RWPE2 (cell line): Measurements from ENCODE around the gene SLMAP.
"Not testable (repeated sequence)": the region's sequence is repeated elsewhere in the genome, so short reads cannot be mapped to it uniquely, and the experiment has no call there.

Experiments used
- ATAC-seq: fragments of 200-7000 bp; cut with Tn5 transposase; 3 replicates; pipeline ENCODE4 v1.9.1; 2021; ENCODE audit warnings: low read depth
- DNase-seq: peaks from one replicate; pipeline ENCODE4 v3.0.0-alpha.2; 2020; ENCODE audit warnings: low spot score
- H3K27ac ChIP-seq: fragments of 450-650 bp; 2 replicates; pipeline ENCODE4 v1.5.1; 2017; ENCODE audit warnings: mild to moderate bottlenecking; ENCODE audit not compliant: poor library complexity, severe bottlenecking
- H3K27me3 ChIP-seq: fragments of 250-450 bp; sonication (Bioruptor Pico); 2 replicates; pipeline ENCODE4 v1.5.1; 2021; ENCODE audit warnings: mild to moderate bottlenecking, moderate library complexity; ENCODE audit not compliant: insufficient read depth, poor library complexity, severe bottlenecking
- H3K36me3 ChIP-seq: fragments of 250-450 bp; sonication (Bioruptor Pico); 2 replicates; pipeline ENCODE4 v1.5.1; 2020; ENCODE audit warnings: low read depth, mild to moderate bottlenecking, moderate library complexity
- H3K4me1 ChIP-seq: fragments of 250-450 bp; sonication (Bioruptor Pico); 2 replicates; pipeline ENCODE4 v1.5.1; 2021; ENCODE audit warnings: mild to moderate bottlenecking, moderate library complexity; ENCODE audit not compliant: insufficient read depth, poor library complexity, severe bottlenecking
- H3K4me3 ChIP-seq: fragments of 250-450 bp; sonication (Bioruptor Pico); 2 replicates; pipeline ENCODE4 v1.5.1; 2021; ENCODE audit warnings: mild to moderate bottlenecking, moderate library complexity; ENCODE audit not compliant: severe bottlenecking
- H3K9me3 ChIP-seq: fragments of 250-450 bp; sonication (Bioruptor Pico); 2 replicates; pipeline ENCODE4 v1.5.1; 2021; ENCODE audit warnings: mild to moderate bottlenecking, moderate library complexity; ENCODE audit not compliant: severe bottlenecking
- TF ChIP-seq, protein P1 (sequence below): fragments of 450-650 bp; IDR thresholded peaks from one replicate; pipeline ENCODE4 v1.5.1; 2017; ENCODE audit warnings: mild to moderate bottlenecking, moderate library complexity; ENCODE audit not compliant: poor library complexity, severe bottlenecking

SLMAP gene

DNA sequence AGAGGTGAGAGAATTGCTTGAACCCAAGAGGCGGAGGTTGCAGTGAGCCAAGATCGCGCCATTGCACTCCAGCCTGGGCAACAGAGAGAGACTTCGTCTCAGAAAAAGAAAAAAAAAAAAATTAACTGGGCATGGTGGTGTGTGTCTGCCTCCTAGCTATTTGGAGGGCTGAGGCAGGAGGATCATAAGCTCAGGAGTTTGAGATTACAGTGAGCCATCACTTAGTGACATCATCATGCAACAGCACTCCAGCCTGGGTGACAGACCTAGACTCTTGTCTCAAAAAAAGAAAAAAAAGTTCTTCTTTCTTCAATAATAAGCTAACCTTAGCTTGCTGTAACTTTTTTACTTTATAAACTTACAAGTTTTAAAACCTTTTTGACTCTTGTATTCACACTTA, 99.8 kb downstream of the SLMAP start:
- Histone ChIP-seq H3K27ac (no peak overlapping the region), H3K4me1 (no peaks in the 10 kb centered on the region), H3K36me3 (peaks cover 75% of the 10 kb centered on the region), H3K4me3 (no peak overlapping the region), H3K27me3 (no peaks in the 10 kb centered on the region), H3K9me3 (no peaks in the 10 kb centered on the region)
- ATAC-seq (no peak), DNase-seq (no peak)
- TF ChIP-seq, protein P1, sequence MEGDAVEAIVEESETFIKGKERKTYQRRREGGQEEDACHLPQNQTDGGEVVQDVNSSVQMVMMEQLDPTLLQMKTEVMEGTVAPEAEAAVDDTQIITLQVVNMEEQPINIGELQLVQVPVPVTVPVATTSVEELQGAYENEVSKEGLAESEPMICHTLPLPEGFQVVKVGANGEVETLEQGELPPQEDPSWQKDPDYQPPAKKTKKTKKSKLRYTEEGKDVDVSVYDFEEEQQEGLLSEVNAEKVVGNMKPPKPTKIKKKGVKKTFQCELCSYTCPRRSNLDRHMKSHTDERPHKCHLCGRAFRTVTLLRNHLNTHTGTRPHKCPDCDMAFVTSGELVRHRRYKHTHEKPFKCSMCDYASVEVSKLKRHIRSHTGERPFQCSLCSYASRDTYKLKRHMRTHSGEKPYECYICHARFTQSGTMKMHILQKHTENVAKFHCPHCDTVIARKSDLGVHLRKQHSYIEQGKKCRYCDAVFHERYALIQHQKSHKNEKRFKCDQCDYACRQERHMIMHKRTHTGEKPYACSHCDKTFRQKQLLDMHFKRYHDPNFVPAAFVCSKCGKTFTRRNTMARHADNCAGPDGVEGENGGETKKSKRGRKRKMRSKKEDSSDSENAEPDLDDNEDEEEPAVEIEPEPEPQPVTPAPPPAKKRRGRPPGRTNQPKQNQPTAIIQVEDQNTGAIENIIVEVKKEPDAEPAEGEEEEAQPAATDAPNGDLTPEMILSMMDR = no peak

DNA sequence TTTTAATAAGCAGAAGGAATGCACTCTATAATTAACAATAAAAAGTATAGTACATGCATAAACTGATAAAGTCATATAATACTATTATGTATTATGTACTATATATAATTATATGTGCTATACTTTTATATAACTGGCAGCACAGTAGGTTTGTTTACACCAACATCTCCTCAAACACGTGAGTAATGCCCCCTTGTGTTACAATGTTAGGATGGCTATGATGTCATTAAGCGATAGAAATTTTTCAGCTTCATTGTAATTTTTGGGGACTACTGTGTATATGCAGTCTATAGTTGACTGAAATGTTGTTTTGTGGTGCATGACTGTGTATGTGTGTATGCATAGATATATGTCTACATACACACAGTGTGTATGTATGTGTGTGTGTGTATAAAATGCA, 100.6 kb downstream of the SLMAP start:
- no peaks in the 10 kb centered on the region for H3K27me3 ChIP-seq
- no peaks in the 10 kb centered on the region for H3K9me3 ChIP-seq
- ATAC-seq (peak; percentile 23; the same call in 1 of the 3 replicates), DNase-seq (no peak)
- TF ChIP-seq, protein P1 = peak; percentile 44
- peaks cover 1% of the 10 kb centered on the region for H3K4me1 ChIP-seq
- no peak overlapping the region for H3K27ac ChIP-seq
- peaks cover 81% of the 10 kb centered on the region for H3K36me3 ChIP-seq
- no peak overlapping the region for H3K4me3 ChIP-seq

DNA sequence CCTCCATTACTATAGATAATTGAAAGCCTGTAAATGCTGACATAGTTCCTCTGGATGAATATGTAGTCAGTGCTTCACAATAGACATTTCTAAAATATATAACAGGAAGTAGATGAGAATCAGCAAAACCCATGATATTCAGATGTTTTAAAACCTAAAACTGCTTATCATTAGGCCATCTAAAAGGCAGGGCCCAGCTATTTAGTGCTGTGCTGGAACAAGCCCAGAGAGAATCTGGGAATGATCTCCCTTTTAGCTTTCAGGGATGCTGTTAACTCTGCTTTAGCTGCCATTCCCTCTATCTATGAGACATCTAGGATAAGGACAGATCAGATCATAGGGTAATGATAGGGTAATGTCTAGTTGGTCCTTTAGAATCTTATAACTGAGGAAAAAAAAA, 106.8 kb downstream of the SLMAP start:
- no peak overlapping the region for H3K27ac ChIP-seq
- H3K9me3 ChIP-seq = no peaks in the 10 kb centered on the region
- ATAC-seq = no peak
- H3K36me3 ChIP-seq = peaks cover 91% of the 10 kb centered on the region
- no peak overlapping the region for H3K4me3 ChIP-seq
- TF ChIP-seq, protein P1 = no peak
- peaks cover 3% of the 10 kb centered on the region for H3K4me1 ChIP-seq
- H3K27me3 ChIP-seq = no peaks in the 10 kb centered on the region
- no peak for DNase-seq

DNA sequence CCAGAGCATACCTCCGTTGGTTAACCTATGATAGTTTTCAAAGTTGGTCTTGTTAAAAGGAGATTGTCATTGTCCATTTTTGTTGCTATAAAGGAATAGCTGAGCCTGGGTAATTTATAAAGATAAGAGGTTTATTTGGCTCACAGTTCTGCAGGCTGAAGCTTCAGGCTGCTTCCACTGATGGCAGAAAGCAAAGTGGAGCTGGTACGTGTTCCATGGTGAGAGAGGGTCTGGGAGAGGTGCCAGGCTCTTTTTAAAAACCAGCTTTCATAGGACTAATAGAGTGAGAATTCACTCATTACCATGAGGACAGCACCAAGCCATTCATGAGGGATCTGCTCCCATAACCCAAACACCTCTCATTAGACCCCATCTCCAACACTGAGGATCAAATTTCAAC, 107.3 kb downstream of the SLMAP start:
- DNase-seq (no peak), ATAC-seq (no peak)
- Histone ChIP-seq H3K9me3 (no peaks in the 10 kb centered on the region), H3K27me3 (no peaks in the 10 kb centered on the region), H3K27ac (no peak overlapping the region), H3K36me3 (peaks cover 88% of the 10 kb centered on the region), H3K4me1 (peaks cover 3% of the 10 kb centered on the region), H3K4me3 (no peak overlapping the region)
- TF ChIP-seq, protein P1 = no peak

DNA sequence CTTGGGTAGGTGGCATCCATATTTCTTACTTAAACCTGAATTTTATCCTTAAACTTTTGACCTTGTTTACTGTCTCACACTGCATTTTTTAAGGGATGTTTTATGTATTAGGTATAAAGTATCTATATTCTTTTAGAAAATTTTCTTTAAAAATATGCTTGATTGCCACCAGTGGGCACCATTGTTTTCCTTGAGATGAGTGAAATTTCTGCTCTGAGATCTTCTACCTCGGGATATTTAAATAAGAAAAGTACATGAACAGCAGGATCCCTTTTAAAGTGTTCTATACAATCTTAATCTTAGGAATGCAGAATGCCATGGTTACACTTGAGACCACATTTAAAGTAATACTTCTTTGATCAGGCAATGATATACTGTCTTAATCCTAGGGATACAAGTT, 108.7 kb downstream of the SLMAP start:
- no peak for ATAC-seq
- no peak for DNase-seq
- TF ChIP-seq, protein P1 = peak; percentile 70
- no peaks in the 10 kb centered on the region for H3K9me3 ChIP-seq
- H3K27me3 ChIP-seq = no peaks in the 10 kb centered on the region
- peaks cover 82% of the 10 kb centered on the region for H3K36me3 ChIP-seq
- no peak overlapping the region for H3K27ac ChIP-seq
- no peak overlapping the region for H3K4me3 ChIP-seq
- H3K4me1 ChIP-seq = peaks cover 3% of the 10 kb centered on the region

DNA sequence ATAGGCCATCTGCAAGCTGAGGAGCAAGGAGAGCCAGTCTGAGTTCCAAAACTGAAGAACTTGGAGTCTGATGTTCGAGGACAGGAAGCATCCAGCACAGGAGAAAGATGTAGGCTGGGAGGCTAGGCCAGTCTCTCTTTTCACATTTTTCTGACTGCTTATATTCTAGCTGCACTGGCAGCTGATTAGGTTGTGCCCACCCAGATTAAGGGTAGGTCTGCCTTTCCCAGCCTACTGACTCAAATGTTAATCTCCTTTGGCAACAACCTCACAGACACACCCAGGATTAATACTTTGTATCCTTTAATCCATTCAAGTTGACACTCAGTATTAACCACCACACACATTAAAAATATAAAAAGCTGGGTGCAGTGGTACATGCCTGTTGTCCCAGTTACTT, 113.0 kb downstream of the SLMAP start:
- ATAC-seq, H3K9me3 ChIP-seq, DNase-seq, H3K27ac ChIP-seq, H3K27me3 ChIP-seq, H3K4me1 ChIP-seq, H3K4me3 ChIP-seq: not testable (repeated sequence)
- peaks cover 72% of the 10 kb centered on the region for H3K36me3 ChIP-seq
